ENCODE data around the gene FAM171A2. TPM values are rescaled to one million over a fixed set of nuclear protein-coding genes. Genes with fewer than 3 reads are reported as not detected.

Gene FAM171A2
- total and polyA plus RNA-seq, 2 of the 4 experiments (the other 2 are of a cell fraction): 3.2 to 5.9 TPM

GRCh38 chr17:44335968-44336367 lies 27.7 kb downstream of the FAM171A2 start:
- Histone ChIP-seq H2BK120ac (ENCODE audit: low read depth, low read length) (no peak overlapping the region), H2AK5ac (ENCODE audit: low read depth, low read length) (no peak overlapping the region), H3K23ac (ENCODE audit: low read depth, low read length) (no peak overlapping the region), H3K4me1 (ENCODE audit: control insufficient read depth, insufficient read depth, low read length) (no peaks in the 10 kb centered on the region), H4K20me1 (ENCODE audit: insufficient read depth, low read length) (no peaks in the 10 kb centered on the region), H2BK5ac (ENCODE audit: low read depth, low read length, poor library complexity, severe bottlenecking) (no peak overlapping the region), H3K27ac (ENCODE audit: insufficient read depth, low read length) (no peak overlapping the region), H3K9me1 (ENCODE audit: insufficient read depth, low read length) (no peaks in the 10 kb centered on the region), H3K56ac (ENCODE audit: extremely low read depth, insufficient read depth, low read length) (no peak overlapping the region), H3K9ac (ENCODE audit: low read depth, low read length) (no peak overlapping the region), H3K4me2 (ENCODE audit: low read depth, low read length) (no peak overlapping the region), H3K27me3 (ENCODE audit: control insufficient read depth, insufficient read depth, low read length) (peaks cover 13% of the 10 kb centered on the region; the same call in 1 of the 2 replicates), H4K8ac (ENCODE audit: low read depth in 2 of 2, low read length in 2 of 2) (no peak overlapping the region), H3K4ac (ENCODE audit: low read depth, low read length) (no peak overlapping the region), H3K36me3 (ENCODE audit: control insufficient read depth, insufficient read depth, low read length) (no peaks in the 10 kb centered on the region), H3K9me3 (ENCODE audit: control insufficient read depth, insufficient read depth, low read length) (no peaks in the 10 kb centered on the region), H2BK15ac (ENCODE audit: low read depth, low read length) (no peak overlapping the region), H3K14ac (replicated peaks; ENCODE audit: low read depth, low read length) (no peak overlapping the region), H2BK20ac (ENCODE audit: low read depth, low read length) (no peak overlapping the region), H2AFZ (replicated peaks; ENCODE audit: low read length, poor library complexity) (no peak overlapping the region), H4K91ac (ENCODE audit: insufficient read depth, low read depth, low read length) (no peak overlapping the region), H3K18ac (ENCODE audit: low read depth, low read length) (no peak overlapping the region), H4K5ac (ENCODE audit: low read depth, low read length) (no peak overlapping the region), H2AK9ac (replicated peaks; ENCODE audit: low read depth, low read length, poor library complexity) (no peak overlapping the region), H3K79me1 (ENCODE audit: low read depth in 1 of 2, low read length in 2 of 2) (no peaks in the 10 kb centered on the region), H3K4me3 (ENCODE audit: insufficient read depth, low read depth, low read length) (no peak overlapping the region)
- TF ChIP-seq CHD1 (IDR thresholded peaks at IDR 0.05; ENCODE audit: low read depth, low read length) (no peak), POLR2A (IDR thresholded peaks at IDR 0.05; ENCODE audit: low read depth, low read length) (no peak)
- DNase-seq: no peak
- no CpG with 5 or more reads among the region's 5 CpGs for WGBS, 2 experiments (ENCODE audit: extremely low coverage in 2 of 2, insufficient read length in 1 of 2)
- ChIA-PET POLR2A (ENCODE audit: unreplicated experiment) (no interaction called here), CTCF (no interaction called here)
- in situ Hi-C loops (cut with MboI; ENCODE audit: low sequenced_read_pairs): no loop called here
- ATAC-seq (ENCODE audit: low read depth): no peak
- BruUV-seq (replicated peaks): no TSS peak
- intact Hi-C loops (cut with micrococcal nuclease): no loop called here
- dilution Hi-C loops (cut with HindIII; ENCODE audit: low sequenced_read_pairs, unreplicated experiment): no loop called here

Measured in IMR-90 (cell line).